ENCODE results near the gene ARID2. TPM values are rescaled to one million over a fixed set of nuclear protein-coding genes. Genes with fewer than 3 reads are reported as not detected.

The ARID2 gene
- total and polyA plus RNA-seq, 9 of the 15 experiments (the other 6 are each of a cell fraction or from before 2014, with no cell fraction given): 13.4 to 41.6 (median 29.4) TPM

DNA sequence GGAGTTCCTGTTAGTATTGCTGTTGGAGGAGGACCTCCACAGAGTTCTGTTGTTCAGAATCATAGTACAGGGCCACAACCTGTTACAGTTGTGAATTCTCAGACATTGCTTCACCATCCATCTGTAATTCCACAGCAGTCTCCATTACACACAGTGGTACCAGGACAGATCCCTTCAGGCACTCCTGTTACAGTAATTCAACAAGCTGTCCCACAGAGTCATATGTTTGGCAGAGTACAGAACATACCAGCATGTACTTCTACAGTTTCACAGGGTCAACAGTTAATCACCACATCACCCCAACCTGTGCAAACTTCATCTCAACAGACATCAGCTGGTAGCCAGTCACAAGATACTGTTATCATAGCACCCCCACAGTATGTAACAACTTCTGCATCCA lies 120.8 kb downstream of the ARID2 start (continued):
- TF ChIP-seq, protein P1, sequence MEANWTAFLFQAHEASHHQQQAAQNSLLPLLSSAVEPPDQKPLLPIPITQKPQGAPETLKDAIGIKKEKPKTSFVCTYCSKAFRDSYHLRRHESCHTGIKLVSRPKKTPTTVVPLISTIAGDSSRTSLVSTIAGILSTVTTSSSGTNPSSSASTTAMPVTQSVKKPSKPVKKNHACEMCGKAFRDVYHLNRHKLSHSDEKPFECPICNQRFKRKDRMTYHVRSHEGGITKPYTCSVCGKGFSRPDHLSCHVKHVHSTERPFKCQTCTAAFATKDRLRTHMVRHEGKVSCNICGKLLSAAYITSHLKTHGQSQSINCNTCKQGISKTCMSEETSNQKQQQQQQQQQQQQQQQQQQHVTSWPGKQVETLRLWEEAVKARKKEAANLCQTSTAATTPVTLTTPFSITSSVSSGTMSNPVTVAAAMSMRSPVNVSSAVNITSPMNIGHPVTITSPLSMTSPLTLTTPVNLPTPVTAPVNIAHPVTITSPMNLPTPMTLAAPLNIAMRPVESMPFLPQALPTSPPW (CRISPR knock-in tag; IDR thresholded peaks at IDR 0.05): no peak
- no peak for TF ChIP-seq ZNF79 (CRISPR knock-in tag; IDR thresholded peaks at IDR 0.05; ENCODE audit: low read depth)
- TF ChIP-seq NCOR1 (IDR thresholded peaks at IDR 0.05): no peak
- TF ChIP-seq MAFK (IDR thresholded peaks at IDR 0.05; ENCODE audit: low read length): no peak
- no peak for TF ChIP-seq MAFG (tag; conservative IDR thresholded peaks at IDR 0.05)
- TF ChIP-seq YBX1 (IDR thresholded peaks at IDR 0.05): no peak
- TF ChIP-seq XRCC5 (IDR thresholded peaks at IDR 0.05; ENCODE audit: low read depth, low read length): no peak

DNA sequence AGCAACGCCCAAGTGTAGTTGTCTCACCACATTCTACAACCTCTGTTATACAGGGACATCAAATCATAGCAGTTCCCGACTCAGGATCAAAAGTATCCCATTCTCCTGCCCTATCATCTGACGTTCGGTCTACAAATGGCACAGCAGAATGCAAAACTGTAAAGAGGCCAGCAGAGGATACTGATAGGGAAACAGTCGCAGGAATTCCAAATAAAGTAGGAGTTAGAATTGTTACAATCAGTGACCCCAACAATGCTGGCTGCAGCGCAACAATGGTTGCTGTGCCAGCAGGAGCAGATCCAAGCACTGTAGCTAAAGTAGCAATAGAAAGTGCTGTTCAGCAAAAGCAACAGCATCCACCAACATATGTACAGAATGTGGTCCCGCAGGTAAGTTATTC lies 123.0 kb downstream of the ARID2 start:
- H3K4me2 ChIP-seq (ENCODE audit: insufficient read depth, low read length): no peak overlapping the region
- H3K36me3 ChIP-seq (ENCODE audit: control insufficient read depth, insufficient read depth, low read length): peaks cover 53% of the 10 kb centered on the region
- H3K9me3 ChIP-seq (replicated peaks; ENCODE audit: control insufficient read depth, insufficient read depth, low read depth, low read length): no peaks in the 10 kb centered on the region
- CTCF ChIA-PET (ENCODE audit: low intra/inter-chr PET ratio): no interaction called here
- in situ Hi-C loops (cut with MboI) (no loop called here), intact Hi-C loops (cut with micrococcal nuclease) (no loop called here)
- no peaks in the 10 kb centered on the region for H3K4me1 ChIP-seq (replicated peaks in 1 of 2; ENCODE audit: control insufficient read depth in 2 of 2, insufficient read depth in 2 of 2, low read length in 2 of 2)
- BruUV-seq (replicated peaks): no TSS peak
- no peak overlapping the region for H3K27ac ChIP-seq (ENCODE audit: extremely low read depth, low read depth, low read length)
- 90% methylated on average over 7 of the region's 7 CpGs for WGBS (ENCODE audit: insufficient coverage, low coverage, missing lambda C conversion rate)
- H3K27me3 ChIP-seq (ENCODE audit: control insufficient read depth in 2 of 2, insufficient read depth in 2 of 2, low read length in 2 of 2): no peaks in the 10 kb centered on the region
- no peak overlapping the region for H3K9ac ChIP-seq (ENCODE audit: insufficient read depth in 1 of 2, low read depth in 2 of 2, low read length in 2 of 2)
- no peaks in the 10 kb centered on the region for H3K9me1 ChIP-seq (ENCODE audit: control insufficient read depth, insufficient read depth, low read length)
- POLR2A ChIA-PET: no interaction called here
- ATAC-seq (no peak), FAIRE-seq (no peak), DNase-seq (ENCODE audit: extremely low read depth in 1 of 4, low spot score in 3 of 4) (no peak)
- no peak overlapping the region for H3K4me3 ChIP-seq
- H3K79me2 ChIP-seq (ENCODE audit: control insufficient read depth, insufficient read depth, low read length): no peaks in the 10 kb centered on the region
- H2AFZ ChIP-seq (ENCODE audit: low read depth, low read length): no peak overlapping the region
- H4K20me1 ChIP-seq (replicated peaks; ENCODE audit: control insufficient read depth, insufficient read depth, low read length): no peaks in the 10 kb centered on the region; the same call in 1 of the 2 replicates
- no peak for TF ChIP-seq ZNF146 (CRISPR knock-in tag; IDR thresholded peaks at IDR 0.05; ENCODE audit: unreplicated experiment)
